ENCODE measurements around the gene RENBP. TPM values are rescaled to one million over a fixed set of nuclear protein-coding genes. Genes with fewer than 3 reads are reported as not detected.
"Not testable (repeated sequence)": the region's sequence is repeated elsewhere in the genome, so short reads cannot be mapped to it uniquely, and the experiment has no call there.

The RENBP gene
- total RNA-seq, 1 donor from 2014 or later: 4.2 TPM

- TF ChIP-seq POLR2AphosphoS5 (IDR thresholded peaks at IDR 0.05; ENCODE audit: insufficient read depth in 1 of 2, low read depth in 1 of 2) (peak in 1 of 2 donors; percentile 50), CTCF (IDR thresholded peaks at IDR 0.05) (no peak)
- no peaks in the 10 kb centered on the region for H3K27me3 ChIP-seq
- intact Hi-C loops (cut with DNase I): no loop called here
- H3K4me1 ChIP-seq: peaks cover 13% of the 10 kb centered on the region
- no peak overlapping the region for H3K4me3 ChIP-seq
- no peaks in the 10 kb centered on the region for H3K36me3 ChIP-seq
- no peaks in the 10 kb centered on the region for H3K9me3 ChIP-seq
- DNase-seq (ENCODE audit: extremely low spot score in 2 of 2): no peak
- H3K27ac ChIP-seq: peak overlapping the region; percentile 77
Observed at GRCh38 chrX:153981771-153982533, 37.5 kb upstream of the RENBP start.

GRCh38 chrX:153981231-153981630, 36.8 kb upstream of the RENBP start:
- H3K9me3 ChIP-seq: no peaks in the 10 kb centered on the region
- H3K27me3 ChIP-seq: no peaks in the 10 kb centered on the region
- no peak for DNase-seq (ENCODE audit: extremely low spot score in 2 of 2)
- H3K27ac ChIP-seq: peak overlapping the region; percentile 58
- intact Hi-C loops (cut with DNase I): no loop called here
- TF ChIP-seq CTCF (IDR thresholded peaks at IDR 0.05) (no peak), POLR2A (IDR thresholded peaks at IDR 0.05) (no peak), POLR2AphosphoS5 (IDR thresholded peaks at IDR 0.05; ENCODE audit: insufficient read depth in 1 of 2, low read depth in 1 of 2) (no peak)
- H3K4me1 ChIP-seq: peaks cover 13% of the 10 kb centered on the region
- H3K36me3 ChIP-seq: no peaks in the 10 kb centered on the region
- H3K4me3 ChIP-seq: no peak overlapping the region

- intact Hi-C loops (cut with DNase I); H3K36me3 ChIP-seq; H3K27ac ChIP-seq; DNase-seq (ENCODE audit: extremely low spot score in 2 of 2); H3K27me3 ChIP-seq; H3K4me3 ChIP-seq; H3K9me3 ChIP-seq: not testable (repeated sequence)
- H3K4me1 ChIP-seq: peaks cover 13% of the 10 kb centered on the region
Observed at GRCh38 chrX:153980394-153980793, 36.0 kb upstream of the RENBP start.

- peaks cover 25% of the 10 kb centered on the region for H3K4me1 ChIP-seq
- no peaks in the 10 kb centered on the region for H3K27me3 ChIP-seq
- intact Hi-C loops (cut with DNase I): no loop called here
- no peak overlapping the region for H3K4me3 ChIP-seq
- H3K27ac ChIP-seq: peak overlapping the region; percentile 97
- DNase-seq (ENCODE audit: extremely low spot score in 2 of 2): no peak
- TF ChIP-seq CTCF (IDR thresholded peaks at IDR 0.05) (no peak), POLR2AphosphoS5 (IDR thresholded peaks at IDR 0.05; ENCODE audit: insufficient read depth in 1 of 2, low read depth in 1 of 2) (no peak), POLR2A (IDR thresholded peaks at IDR 0.05) (no peak)
- no peaks in the 10 kb centered on the region for H3K9me3 ChIP-seq
- H3K36me3 ChIP-seq: no peaks in the 10 kb centered on the region
Observed at GRCh38 chrX:153974726-153975286, 30.4 kb upstream of the RENBP start.

- H3K4me3 ChIP-seq: peak overlapping the region in 1 of 2 donors; percentile 94
- no peaks in the 10 kb centered on the region for H3K9me3 ChIP-seq
- H3K4me1 ChIP-seq: peaks cover 32% of the 10 kb centered on the region
- intact Hi-C loops (cut with DNase I): no loop called here
- H3K36me3 ChIP-seq: no peaks in the 10 kb centered on the region
- H3K27me3 ChIP-seq: no peaks in the 10 kb centered on the region
- no peak for DNase-seq (ENCODE audit: extremely low spot score in 2 of 2)
- TF ChIP-seq CTCF (IDR thresholded peaks at IDR 0.05): no peak
- no peak for TF ChIP-seq POLR2A (IDR thresholded peaks at IDR 0.05)
- TF ChIP-seq POLR2AphosphoS5 (IDR thresholded peaks at IDR 0.05; ENCODE audit: insufficient read depth in 1 of 2, low read depth in 1 of 2): no peak
- peak overlapping the region; percentile 97 for H3K27ac ChIP-seq
Observed at GRCh38 chrX:153974003-153974725, 29.7 kb upstream of the RENBP start.
